Osteoblast (primary cell): ENCODE data around the gene PGPEP1. TPM values are rescaled to one million over a fixed set of nuclear protein-coding genes. Genes with fewer than 3 reads are reported as not detected.
"Not testable (repeated sequence)": the region's sequence is repeated elsewhere in the genome, so short reads cannot be mapped to it uniquely, and the experiment has no call there.

Experiments used
- DNase-seq: peaks from one replicate; pipeline ENCODE4 v3.0.0; 2011; ENCODE audit warnings: low spot score, mixed read lengths; ENCODE audit not compliant: insufficient read length; ENCODE audit errors: missing footprints
- H2AFZ ChIP-seq: 2 replicates; pipeline ENCODE4 v1.6.0; 2011; ENCODE audit warnings: mild to moderate bottlenecking, low read length
- H3K27ac ChIP-seq: 2 replicates; pipeline ENCODE4 v1.5.1; 2011; ENCODE audit warnings: mild to moderate bottlenecking, low read depth, low read length, moderate library complexity
- H3K27me3 ChIP-seq: 2 replicates; pipeline ENCODE4 v1.6.0; 2012; ENCODE audit warnings: mild to moderate bottlenecking, control low read depth, inconsistent platforms, low read length, moderate library complexity; ENCODE audit not compliant: insufficient read depth
- H3K36me3 ChIP-seq: 2 replicates; pipeline ENCODE4 v1.5.1; 2011; ENCODE audit warnings: mild to moderate bottlenecking, low read length, control low read depth, moderate library complexity; ENCODE audit not compliant: insufficient read depth
- H3K4me1 ChIP-seq: 2 replicates; pipeline ENCODE4 v1.5.1; 2011; ENCODE audit warnings: mild to moderate bottlenecking, low read length, control low read depth, moderate library complexity; ENCODE audit not compliant: insufficient read depth
- H3K4me2 ChIP-seq: 2 replicates; pipeline ENCODE4 v1.6.0; 2011; ENCODE audit warnings: mild to moderate bottlenecking, low read length; ENCODE audit not compliant: insufficient read depth
- H3K4me3 ChIP-seq: fragments of 200-600 bp; sonication (generic); 3 replicates; pipeline ENCODE4 v1.5.1; 2012; ENCODE audit warnings: mild to moderate bottlenecking, low read length, inconsistent platforms; ENCODE audit not compliant: insufficient read depth
- H3K79me2 ChIP-seq: 2 replicates; pipeline ENCODE4 v1.6.0; 2012; ENCODE audit warnings: mild to moderate bottlenecking, low read length, control low read depth, inconsistent platforms; ENCODE audit not compliant: insufficient read depth
- H3K9me3 ChIP-seq: 2 replicates; pipeline ENCODE4 v1.5.1; 2011; ENCODE audit warnings: low read depth, low read length, control low read depth
- H4K20me1 ChIP-seq: 2 replicates; pipeline ENCODE4 v1.6.0; 2012; ENCODE audit warnings: mild to moderate bottlenecking, low read length, control low read depth; ENCODE audit not compliant: insufficient read depth
- total RNA-seq: library from RNA; depleted of rRNA; stranded (reverse); fragments of >200 nt; gene quantifications from 2 replicates; pipeline ENCODE4 v1.2.3, GENCODE V29; 2012
- TF ChIP-seq, protein P1 (sequence below): IDR thresholded peaks from 2 replicates; pipeline ENCODE4 v1.5.1; 2011; ENCODE audit warnings: mild to moderate bottlenecking, low read depth, low read length, moderate library complexity; ENCODE audit errors: extremely low read depth

PGPEP1 gene
- total RNA-seq, 1 donor, result 31.1 TPM

DNA sequence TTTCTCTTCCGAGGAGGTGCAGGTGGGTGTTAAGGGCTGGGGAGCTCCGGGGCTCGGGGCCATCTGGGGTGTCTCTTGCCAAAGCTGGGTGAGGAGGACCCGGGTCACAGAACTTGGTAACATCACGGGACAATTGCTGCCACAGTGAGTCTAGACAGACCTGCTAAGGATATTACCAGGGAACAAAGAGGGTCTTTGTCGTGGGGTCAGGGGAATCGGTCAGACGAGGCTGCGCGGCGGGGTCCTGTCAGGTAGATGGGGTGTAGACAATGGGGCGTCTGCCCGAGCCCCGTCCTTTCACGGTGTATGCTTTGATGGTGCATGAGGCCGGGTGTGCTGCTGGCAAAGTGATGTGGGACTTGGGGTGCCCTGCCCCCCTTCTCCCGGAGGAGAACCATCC lies 7.8 kb downstream of the PGPEP1 start:
- Histone ChIP-seq H3K4me3 (no peak overlapping the region), H4K20me1 (no peaks in the 10 kb centered on the region), H3K27ac (no peak overlapping the region), H3K9me3 (no peaks in the 10 kb centered on the region), H3K4me2 (no peak overlapping the region), H3K27me3 (no peaks in the 10 kb centered on the region), H3K4me1 (no peaks in the 10 kb centered on the region), H3K79me2 (no peaks in the 10 kb centered on the region), H2AFZ (no peak overlapping the region), H3K36me3 (no peaks in the 10 kb centered on the region)
- TF ChIP-seq, protein P1, sequence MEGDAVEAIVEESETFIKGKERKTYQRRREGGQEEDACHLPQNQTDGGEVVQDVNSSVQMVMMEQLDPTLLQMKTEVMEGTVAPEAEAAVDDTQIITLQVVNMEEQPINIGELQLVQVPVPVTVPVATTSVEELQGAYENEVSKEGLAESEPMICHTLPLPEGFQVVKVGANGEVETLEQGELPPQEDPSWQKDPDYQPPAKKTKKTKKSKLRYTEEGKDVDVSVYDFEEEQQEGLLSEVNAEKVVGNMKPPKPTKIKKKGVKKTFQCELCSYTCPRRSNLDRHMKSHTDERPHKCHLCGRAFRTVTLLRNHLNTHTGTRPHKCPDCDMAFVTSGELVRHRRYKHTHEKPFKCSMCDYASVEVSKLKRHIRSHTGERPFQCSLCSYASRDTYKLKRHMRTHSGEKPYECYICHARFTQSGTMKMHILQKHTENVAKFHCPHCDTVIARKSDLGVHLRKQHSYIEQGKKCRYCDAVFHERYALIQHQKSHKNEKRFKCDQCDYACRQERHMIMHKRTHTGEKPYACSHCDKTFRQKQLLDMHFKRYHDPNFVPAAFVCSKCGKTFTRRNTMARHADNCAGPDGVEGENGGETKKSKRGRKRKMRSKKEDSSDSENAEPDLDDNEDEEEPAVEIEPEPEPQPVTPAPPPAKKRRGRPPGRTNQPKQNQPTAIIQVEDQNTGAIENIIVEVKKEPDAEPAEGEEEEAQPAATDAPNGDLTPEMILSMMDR, result no peak
- peak; percentile 22 for DNase-seq

DNA sequence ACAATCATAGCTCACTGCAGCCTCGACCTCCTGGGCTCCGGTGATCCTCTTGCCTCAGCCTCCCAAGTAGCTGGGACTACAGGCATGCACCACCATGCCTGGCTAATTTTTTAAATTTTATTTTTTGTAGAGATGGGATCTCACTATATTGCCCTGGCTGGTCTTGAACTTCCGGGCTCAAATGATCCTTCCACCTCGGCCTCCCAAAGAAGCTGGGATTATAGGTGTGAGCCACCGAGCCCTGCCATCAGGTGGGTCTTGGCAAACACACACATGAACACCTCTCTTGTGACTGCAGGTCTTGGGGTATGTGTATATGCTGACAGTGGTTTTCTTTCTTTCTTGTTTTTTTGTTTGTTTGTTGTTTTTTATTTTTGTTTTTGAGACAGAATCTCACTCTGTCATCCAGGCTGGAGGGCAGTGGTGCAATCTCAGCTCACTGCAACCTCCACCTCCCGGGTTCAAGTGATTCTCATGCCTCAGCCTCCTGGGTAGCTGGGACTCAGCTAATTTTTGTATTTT lies 8.5 kb downstream of the PGPEP1 start:
- H3K4me2 ChIP-seq, H3K79me2 ChIP-seq, H3K36me3 ChIP-seq, H3K27me3 ChIP-seq, H3K4me1 ChIP-seq, DNase-seq, H3K27ac ChIP-seq, H4K20me1 ChIP-seq, H3K9me3 ChIP-seq, H3K4me3 ChIP-seq, H2AFZ ChIP-seq: not testable (repeated sequence)

DNA sequence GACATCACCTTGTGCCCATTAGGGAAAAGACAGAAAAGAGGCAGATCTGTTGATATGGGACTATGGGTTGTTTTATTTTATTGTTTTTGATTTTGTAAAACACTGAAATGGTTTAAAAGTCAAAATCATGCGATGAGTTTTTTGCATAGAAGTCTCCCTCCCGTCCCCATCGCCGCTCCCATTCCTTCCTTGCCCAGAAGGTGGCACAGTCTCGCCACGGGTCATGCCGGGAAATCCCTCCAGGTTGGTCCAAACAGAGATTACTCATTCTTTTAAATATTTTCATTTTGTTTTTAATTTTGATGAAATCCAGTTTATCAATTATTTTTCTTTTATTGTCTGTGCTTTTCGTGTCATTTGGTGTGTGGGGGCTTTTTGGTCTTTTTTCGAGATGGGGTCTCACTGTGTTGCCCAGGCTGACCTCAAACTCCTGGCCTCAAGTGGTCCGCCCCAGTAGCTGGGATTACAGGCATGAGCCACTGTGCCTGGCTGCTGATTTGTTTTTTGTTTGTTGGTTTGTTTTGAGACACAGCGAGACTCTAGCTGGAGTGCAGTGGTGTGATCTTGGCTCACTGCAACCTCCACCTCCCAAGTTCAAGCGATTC lies 9.2 kb downstream of the PGPEP1 start:
- H3K36me3 ChIP-seq, result no peaks in the 10 kb centered on the region
- peak; percentile 96 for DNase-seq
- H3K9me3 ChIP-seq, result no peaks in the 10 kb centered on the region
- H3K4me3 ChIP-seq, result no peak overlapping the region
- no peaks in the 10 kb centered on the region for H3K27me3 ChIP-seq
- H3K79me2 ChIP-seq, result no peaks in the 10 kb centered on the region
- H4K20me1 ChIP-seq, result no peaks in the 10 kb centered on the region
- no peaks in the 10 kb centered on the region for H3K4me1 ChIP-seq
- H3K4me2 ChIP-seq, result no peak overlapping the region
- no peak overlapping the region for H3K27ac ChIP-seq
- H2AFZ ChIP-seq, result no peak overlapping the region
- TF ChIP-seq, protein P1, result peak; percentile 94

DNA sequence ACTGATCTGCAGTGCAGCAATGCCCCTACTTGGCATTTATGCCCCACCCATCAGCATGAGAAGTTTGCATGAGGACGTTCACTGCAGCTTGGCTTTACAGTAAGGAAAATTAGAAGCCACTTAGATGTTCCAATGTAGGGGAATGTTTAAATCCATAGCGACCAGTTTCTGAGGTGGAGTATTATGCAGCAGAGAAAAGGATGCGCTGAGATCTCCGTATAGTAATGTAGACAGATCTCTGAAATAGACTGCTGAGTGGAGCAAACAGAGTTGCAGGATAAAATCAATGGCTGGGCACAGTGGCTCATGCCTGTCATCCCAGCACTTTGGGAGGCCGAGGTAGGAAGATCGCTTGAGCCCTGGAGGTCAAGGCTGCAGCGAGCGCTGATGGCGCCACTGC lies 10.1 kb downstream of the PGPEP1 start:
- Histone ChIP-seq H3K4me1 (no peaks in the 10 kb centered on the region), H3K79me2 (no peaks in the 10 kb centered on the region), H3K9me3 (no peaks in the 10 kb centered on the region), H3K27me3 (no peaks in the 10 kb centered on the region), H3K36me3 (peaks cover 1% of the 10 kb centered on the region), H2AFZ (no peak overlapping the region), H4K20me1 (no peaks in the 10 kb centered on the region), H3K4me3 (no peak overlapping the region), H3K4me2 (no peak overlapping the region), H3K27ac (no peak overlapping the region)
- DNase-seq, result no peak
- TF ChIP-seq, protein P1, result no peak
